KOPT-K1 (cell line): ENCODE measurements around the gene LRRC8E.

Experiments
- H3K27ac ChIP-seq: fragments of 200-600 bp; sonication (generic); 2 replicates; pipeline ENCODE4 v1.5.1; 2016; ENCODE audit warnings: antibody characterized with exemption, mild to moderate bottlenecking, low read depth, low read length; ENCODE audit not compliant: poor library complexity, severe bottlenecking
- H3K36me3 ChIP-seq: fragments of 200-600 bp; sonication (generic); 2 replicates; pipeline ENCODE4 v1.5.1; 2017; ENCODE audit warnings: antibody characterized with exemption, mild to moderate bottlenecking, low read length, moderate library complexity; ENCODE audit not compliant: insufficient read depth
- H3K9me3 ChIP-seq: fragments of 200-600 bp; sonication (generic); 2 replicates; pipeline ENCODE4 v1.5.1; 2017; ENCODE audit warnings: antibody characterized with exemption, low read length, mild to moderate bottlenecking; ENCODE audit not compliant: insufficient read depth, poor library complexity, severe bottlenecking

LRRC8E gene

DNA sequence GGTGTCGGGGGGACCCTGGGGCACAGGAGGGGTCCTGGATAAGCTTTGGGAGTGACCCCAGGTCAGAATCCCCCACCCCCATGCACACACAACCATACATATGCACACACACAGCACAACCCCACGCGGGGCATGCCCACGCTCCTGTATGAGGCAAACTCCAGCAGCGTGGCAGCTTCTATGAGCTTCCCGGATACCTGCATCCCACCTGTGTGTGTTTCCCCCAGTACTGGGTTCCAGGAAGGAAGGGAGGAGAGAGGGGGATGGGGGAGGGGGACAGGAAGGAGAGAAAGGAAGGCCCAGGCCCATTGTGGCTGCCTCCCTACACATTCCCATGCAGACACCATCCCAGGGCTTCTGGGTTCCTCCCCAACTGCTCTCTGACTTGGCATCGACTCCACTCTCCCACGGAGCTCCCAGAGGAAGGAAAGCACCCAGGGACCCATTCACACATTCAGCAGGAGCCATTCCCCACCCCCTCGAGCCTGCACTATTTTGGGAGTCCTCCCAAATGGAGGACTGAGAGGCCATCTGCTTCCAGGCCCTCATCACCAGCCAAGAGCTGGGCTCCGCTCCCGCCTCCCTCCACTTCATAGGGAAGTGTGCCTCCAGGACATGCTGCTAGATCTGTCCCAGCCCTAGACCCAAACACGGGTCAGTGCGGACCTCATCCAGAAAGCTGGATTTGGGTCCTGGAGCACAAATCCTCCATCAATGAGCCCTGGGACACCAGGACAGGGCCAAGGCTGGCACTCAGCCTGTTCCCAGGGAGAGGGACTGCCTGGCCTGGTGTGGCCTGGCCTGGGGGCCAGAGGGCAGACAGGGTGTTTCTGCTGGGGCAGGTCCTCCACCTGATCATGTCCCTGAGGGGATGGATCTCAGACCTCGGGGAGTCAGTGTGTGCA, 27.3 kb upstream of the LRRC8E start:
- H3K9me3 ChIP-seq: no peaks in the 10 kb centered on the region
- no peak overlapping the region for H3K27ac ChIP-seq
- H3K36me3 ChIP-seq: no peaks in the 10 kb centered on the region

DNA sequence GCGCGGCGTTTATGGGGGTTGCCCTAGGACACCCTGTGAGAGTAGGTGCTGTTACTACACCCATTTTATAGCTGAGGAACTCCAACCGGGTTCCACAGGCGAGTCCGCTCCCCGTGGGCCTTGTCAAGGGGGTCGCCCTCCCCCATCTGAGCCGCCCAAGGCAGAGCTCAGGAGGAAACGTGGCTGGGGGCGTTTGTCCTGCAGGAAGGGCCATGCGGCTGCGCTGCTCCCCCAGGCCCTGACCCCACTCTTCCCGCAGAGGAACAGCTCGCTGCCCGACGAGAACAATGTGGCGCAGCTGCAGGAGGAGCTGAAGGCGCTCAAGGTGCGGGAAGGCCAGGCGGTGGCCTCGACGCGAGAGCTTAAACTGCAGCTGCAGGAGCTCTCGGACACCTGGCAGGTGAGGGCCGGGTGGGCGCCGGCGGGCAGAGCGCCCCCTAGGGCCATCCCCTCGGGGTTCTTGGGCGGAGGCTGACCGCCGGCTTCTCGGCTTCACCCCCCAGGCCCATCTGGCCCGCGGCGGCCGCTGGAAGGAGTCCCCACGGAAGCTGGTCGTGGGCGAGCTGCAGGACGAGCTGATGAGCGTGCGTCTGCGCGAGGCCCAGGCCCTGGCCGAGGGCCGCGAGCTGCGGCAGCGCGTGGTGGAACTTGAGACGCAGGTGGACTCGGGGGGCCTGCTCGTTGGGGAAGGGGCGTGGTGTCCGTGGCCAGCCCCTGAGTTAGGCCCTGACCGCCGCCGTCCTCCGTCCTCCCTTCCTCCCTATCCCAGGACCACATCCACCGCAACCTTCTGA, 26.5 kb upstream of the LRRC8E start:
- H3K27ac ChIP-seq: no peak overlapping the region
- no peaks in the 10 kb centered on the region for H3K9me3 ChIP-seq
- H3K36me3 ChIP-seq: no peaks in the 10 kb centered on the region

DNA sequence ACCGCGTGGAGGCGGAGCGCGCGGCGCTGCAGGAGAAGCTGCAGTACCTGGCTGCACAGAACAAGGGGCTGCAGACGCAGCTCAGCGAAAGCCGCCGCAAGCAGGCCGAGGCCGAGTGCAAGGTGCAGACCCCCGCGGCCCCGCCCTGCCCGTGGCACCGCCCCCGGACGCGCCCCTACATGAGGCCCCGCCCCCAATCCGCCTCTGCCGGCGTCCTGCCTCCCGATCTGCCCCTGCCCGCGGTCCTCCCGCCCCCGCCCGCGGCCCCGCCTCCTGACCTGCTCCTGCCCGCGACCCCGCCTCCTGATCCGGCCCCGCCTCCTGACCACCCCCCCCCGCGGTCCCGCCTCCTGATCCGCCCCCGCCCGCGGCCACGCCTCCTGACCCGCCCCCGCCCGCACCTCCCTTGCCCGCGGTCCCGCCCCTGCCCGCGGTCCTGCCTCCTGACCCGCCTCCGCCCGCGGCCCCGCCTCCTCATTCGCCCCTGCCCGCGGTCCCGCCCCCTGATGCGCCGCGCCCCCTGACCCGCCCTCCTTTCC, 25.8 kb upstream of the LRRC8E start:
- H3K27ac ChIP-seq: no peak overlapping the region
- H3K9me3 ChIP-seq: no peaks in the 10 kb centered on the region
- no peaks in the 10 kb centered on the region for H3K36me3 ChIP-seq

DNA sequence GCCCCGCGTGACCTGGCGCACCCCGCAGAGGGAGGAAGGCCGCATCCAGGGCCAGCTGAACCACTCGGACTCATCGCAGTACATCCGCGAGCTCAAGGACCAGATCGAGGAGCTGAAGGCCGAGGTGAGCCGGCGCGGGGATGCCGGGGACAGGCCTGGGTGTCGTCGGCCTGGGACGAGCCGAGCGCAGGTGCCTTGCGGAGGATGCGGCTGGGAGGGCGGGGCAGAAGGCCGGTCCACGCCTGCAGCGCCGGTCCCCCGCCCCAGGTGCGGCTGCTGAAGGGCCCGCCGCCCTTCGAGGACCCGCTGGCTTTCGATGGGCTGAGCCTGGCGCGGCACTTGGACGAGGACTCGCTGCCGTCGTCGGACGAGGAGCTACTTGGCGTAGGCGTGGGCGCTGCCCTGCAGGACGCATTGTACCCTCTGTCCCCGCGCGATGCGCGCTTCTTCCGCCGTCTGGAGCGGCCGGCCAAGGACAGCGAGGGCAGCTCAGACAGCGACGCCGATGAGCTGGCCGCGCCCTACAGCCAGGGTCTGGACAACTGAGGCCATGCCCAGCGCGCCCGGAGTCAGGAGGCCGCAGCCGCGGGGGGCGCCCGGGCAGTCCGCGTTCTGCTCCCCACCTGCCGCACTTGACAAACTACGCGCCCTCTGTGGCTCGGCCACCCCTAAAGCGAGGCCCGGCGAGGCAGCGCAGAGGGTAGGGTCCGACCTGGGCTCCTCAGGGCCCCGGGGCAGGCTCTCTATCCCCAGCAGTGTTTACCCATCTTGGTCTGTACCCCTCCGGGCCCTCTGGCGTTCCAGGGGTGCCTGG, 24.9 kb upstream of the LRRC8E start:
- no peaks in the 10 kb centered on the region for H3K9me3 ChIP-seq
- H3K27ac ChIP-seq: no peak overlapping the region
- no peaks in the 10 kb centered on the region for H3K36me3 ChIP-seq

DNA sequence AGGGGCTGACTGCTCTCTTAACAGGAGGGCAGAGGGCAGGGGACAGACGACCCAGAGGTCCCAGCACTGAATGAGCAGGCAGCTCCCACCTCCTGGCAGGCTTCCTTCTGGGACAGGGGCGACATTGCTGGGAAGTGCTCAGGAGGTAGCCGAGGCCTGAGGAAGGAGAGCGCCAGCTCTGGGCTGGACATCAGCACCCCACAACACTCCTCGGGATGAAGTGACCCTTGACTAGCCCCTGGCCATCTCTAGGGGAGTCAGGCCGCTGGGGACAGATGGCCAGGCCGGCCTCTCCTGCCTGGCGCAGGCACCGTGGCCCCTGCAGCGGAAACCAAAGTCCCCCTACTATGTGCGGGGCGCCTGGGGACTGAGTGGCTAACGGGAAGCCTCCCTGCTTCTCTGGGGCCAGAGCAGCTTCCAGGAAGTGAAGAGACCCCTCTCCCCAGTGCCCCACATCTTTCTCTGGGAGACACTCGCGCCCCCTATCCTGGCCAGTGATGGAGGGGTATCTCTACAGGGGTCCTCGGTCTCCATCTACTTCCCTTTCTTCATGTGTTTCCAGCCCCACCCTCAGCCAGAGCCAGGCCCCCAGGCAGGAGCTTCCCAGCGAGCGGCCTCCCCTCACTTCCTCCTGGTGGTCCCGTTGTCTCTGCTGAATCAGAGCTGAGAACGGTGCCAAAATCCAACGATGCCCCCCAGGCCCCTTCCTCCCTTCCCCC, 24.2 kb upstream of the LRRC8E start:
- H3K36me3 ChIP-seq: no peaks in the 10 kb centered on the region
- no peak overlapping the region for H3K27ac ChIP-seq

DNA sequence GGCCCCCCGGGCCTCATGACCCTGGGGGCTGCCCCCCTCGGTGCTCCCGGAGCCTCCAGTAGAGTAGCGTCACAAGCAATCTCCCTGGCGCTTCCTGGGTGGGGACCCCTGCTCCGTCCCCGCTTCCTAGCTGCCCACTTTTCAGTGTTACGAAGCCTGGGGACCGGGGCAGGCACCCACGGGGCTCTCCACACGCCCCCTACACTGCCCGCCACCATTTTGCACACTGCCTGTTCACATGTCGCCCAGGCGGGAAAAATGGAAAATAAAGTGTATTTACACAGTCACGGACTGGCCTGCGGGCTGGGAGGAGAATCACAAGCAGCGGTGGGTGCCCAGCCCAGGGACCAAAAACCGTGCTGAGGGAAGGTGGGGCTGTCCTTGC, 23.6 kb upstream of the LRRC8E start:
- H3K9me3 ChIP-seq: no peaks in the 10 kb centered on the region
- H3K36me3 ChIP-seq: no peaks in the 10 kb centered on the region
- H3K27ac ChIP-seq: no peak overlapping the region

More for the DNA sequence above, 24.2 kb upstream of the LRRC8E start:
- H3K9me3 ChIP-seq: no peaks in the 10 kb centered on the region

DNA sequence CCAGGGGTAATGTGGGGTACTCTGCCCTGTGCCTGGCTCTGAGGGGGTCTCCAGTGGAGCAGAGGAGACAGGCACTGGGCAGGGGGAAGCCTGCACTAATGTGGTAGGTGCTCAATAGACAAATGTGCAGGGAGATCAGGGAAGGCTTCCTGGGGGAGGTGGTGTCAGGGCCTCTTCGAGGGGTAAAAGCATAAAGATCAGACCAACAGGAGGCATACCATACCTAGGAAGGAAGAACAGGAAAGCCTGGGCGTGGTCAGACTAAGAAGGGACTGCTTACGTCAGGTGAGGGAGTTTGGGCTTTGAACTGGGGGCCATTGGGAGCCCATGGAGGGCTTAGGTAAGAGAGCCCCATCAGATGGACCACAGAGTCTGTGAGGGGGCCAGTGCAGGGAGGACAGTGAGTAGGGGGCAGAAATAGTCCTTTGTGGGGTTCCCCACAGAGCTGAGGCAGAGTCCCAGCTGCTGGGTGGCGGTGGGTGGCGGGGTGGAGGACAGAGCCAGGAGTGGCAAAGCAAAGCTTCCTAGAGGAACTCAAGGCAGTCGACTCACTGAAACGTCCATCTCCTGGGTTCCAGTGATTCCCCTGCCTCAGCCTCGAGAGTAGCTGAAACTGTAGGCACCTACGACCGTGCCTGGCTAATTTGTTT, 22.9 kb upstream of the LRRC8E start:
- H3K9me3 ChIP-seq: no peaks in the 10 kb centered on the region
- H3K27ac ChIP-seq: no peak overlapping the region
- no peaks in the 10 kb centered on the region for H3K36me3 ChIP-seq

DNA sequence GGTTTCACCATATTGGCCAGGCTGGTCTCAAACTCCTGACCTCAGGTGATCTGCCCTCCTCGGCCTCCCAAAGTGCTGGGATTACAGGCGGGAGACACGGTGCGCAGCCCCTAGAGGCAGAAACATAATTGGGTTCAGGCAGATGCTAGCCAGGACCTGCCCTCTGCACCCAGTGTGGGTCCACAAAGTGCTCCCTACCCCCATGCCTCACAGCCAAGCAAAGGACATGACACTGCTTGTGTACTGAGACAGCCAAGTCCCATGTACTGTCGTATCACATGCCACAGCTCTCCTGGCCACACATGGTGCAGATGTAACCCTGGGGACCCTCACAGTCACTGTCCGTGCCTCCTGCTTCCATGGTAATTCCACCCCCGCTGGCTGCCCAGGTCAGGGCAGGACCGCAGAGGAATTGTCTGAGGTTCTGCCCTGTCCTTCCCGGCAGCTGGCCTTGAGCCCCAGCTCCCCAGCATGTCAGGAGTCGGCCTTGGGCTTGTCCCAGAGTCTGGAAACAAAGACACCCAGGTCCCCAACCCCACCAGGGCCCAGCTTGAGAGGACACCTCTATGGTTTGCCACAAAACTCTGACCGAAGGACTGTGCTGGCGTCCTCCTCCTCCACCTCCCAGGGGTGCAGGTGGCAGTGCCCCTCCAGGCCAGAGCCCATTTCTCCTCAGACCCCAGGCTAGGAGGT, 21.8 kb upstream of the LRRC8E start:
- H3K27ac ChIP-seq: no peak overlapping the region
- no peaks in the 10 kb centered on the region for H3K9me3 ChIP-seq
- H3K36me3 ChIP-seq: no peaks in the 10 kb centered on the region

DNA sequence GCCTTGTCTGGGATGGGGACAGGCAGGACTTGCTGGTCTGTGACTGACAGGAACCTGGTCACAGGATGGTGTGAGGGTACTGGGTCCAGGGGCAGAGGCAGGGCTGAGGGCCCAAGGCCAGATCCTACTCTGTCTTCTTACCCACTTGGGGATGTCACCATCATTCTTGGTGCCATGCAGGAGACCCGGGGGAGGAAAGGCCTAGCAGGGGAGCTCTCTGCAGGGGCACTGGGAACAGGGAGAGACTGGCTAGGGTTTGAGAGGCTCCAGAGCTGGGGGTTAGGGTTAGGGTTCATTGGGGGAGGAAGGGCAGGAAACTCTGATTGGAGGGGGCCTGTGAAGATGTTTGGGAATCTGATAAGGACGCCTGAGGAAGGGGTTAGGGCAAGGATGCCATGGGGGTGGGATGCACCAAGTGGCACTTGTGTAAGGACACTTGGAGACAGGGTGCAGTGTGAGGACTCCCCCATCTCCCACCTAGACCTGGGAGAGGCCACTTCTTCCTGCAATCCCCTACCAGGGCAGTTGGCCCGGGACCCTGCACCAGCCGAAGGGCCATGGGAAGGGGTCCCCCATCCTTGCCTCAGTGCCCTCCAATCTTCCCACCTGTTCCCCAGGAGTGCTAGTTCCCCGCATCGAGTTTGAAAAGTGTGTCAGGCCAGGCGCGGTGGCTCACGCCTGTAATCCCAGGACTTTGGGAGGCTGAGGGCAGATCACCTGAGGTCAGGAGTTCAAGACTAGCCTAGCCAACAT, 21.0 kb upstream of the LRRC8E start:
- Histone ChIP-seq H3K9me3 (no peaks in the 10 kb centered on the region), H3K36me3 (no peaks in the 10 kb centered on the region), H3K27ac (no peak overlapping the region)

DNA sequence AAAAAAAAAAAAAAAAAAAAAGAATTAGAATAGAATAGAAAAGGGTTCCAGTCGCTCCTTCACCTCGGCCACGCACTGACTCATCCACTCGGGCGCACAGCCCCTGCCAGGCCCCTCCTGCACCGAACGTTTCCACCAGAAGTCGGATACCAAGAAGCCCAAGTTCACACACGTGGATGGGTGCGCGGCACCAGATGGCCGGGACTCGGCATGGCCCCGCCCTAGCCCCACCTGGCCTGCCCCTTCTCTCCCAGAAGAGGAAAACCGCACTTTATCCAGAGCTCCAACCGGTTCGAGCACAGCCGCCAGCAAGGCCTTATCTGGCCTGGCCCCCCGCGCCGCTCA, 20.0 kb upstream of the LRRC8E start:
- H3K36me3 ChIP-seq: no peaks in the 10 kb centered on the region
- H3K9me3 ChIP-seq: no peaks in the 10 kb centered on the region
- no peak overlapping the region for H3K27ac ChIP-seq

DNA sequence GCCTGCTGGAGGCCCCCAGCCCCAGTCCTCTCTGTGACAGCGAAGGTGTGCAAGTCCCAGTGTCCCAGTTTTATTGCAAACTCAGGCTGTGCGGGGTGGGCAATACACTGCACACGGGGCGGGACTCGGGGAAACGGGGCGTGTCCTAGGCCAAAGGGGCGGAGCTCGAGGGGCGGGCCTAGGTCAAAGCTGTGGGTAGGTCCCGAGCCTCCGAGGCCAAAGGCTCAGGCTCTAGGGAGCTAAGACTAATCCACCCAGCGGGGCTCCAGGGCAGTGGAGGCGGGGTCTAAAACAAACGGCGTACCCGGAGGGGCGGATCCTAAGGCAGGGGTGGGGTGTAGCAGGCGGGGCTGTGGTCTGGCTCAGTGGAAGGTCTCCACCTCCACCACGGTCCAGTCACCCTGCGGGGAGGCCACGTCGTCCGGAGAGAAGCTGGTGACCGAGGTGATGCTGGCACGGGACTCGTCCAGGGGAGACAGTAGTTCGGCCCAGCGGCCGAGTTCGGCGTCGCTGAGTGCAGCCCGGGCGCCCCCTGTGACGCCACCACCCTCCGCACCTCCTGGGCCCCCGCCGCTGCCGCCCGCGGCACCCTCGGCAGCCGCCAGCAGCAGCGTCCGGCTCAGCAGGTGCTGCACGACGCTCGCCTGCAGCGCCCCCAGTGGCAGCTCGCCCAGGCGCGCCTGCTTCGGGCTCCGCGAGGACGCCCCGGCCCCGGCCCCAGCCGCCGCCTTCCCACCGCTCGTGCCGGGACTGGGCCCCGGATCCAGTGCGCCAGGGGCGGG, 19.4 kb upstream of the LRRC8E start:
- Histone ChIP-seq H3K9me3 (no peaks in the 10 kb centered on the region), H3K27ac (no peak overlapping the region), H3K36me3 (no peaks in the 10 kb centered on the region)

DNA sequence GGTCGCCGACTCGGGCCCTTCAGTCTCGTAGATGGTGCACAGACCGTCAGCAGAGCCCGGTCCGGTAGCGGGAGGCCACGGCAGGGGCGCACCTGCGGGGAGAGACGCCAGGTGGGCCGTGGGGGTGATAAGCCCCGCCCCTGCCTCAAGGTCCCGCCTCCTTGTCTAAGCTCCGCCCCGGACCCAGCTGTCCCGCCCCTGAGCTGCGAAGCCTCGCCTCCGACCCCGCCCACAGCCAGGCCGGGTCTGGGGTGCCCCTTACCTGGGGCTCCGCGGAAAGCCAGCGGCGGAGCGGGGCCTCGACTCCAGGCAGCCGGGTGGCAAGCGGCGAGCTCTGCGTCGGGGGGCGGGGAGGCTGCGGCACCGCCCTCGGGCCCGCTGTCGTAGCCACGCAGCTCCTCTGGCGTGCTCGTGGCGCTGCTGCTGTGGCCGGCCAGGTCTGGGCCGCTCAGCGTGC, 18.8 kb upstream of the LRRC8E start:
- Histone ChIP-seq H3K9me3 (no peaks in the 10 kb centered on the region), H3K36me3 (no peaks in the 10 kb centered on the region), H3K27ac (no peak overlapping the region)
